Kidney tubule cell (primary cell): ENCODE measurements around the gene SCAF1.
A peak's percentile ranks its signal among the peaks of the same experiment; 100 is the strongest.

Source experiments
- DNase-seq: peaks from one replicate; pipeline ENCODE4 v3.0.0-alpha.2; 2018; ENCODE audit warnings: low spot score

Gene SCAF1

GRCh38 chr19:49641688-49642491 lies at the start of gene SCAF1:
TSS of gene SCAF1 (plus strand) at chr19:49642209. CDS start at chr19:49645027, 2,818 bp downstream.
- DNase-seq: peak; percentile 100

GRCh38 chr19:49592486-49593232 lies 49.4 kb upstream of the SCAF1 start:
- DNase-seq: peak; percentile 33

GRCh38 chr19:49593233-49594113 lies 48.5 kb upstream of the SCAF1 start:
- DNase-seq: peak; percentile 89

DNA sequence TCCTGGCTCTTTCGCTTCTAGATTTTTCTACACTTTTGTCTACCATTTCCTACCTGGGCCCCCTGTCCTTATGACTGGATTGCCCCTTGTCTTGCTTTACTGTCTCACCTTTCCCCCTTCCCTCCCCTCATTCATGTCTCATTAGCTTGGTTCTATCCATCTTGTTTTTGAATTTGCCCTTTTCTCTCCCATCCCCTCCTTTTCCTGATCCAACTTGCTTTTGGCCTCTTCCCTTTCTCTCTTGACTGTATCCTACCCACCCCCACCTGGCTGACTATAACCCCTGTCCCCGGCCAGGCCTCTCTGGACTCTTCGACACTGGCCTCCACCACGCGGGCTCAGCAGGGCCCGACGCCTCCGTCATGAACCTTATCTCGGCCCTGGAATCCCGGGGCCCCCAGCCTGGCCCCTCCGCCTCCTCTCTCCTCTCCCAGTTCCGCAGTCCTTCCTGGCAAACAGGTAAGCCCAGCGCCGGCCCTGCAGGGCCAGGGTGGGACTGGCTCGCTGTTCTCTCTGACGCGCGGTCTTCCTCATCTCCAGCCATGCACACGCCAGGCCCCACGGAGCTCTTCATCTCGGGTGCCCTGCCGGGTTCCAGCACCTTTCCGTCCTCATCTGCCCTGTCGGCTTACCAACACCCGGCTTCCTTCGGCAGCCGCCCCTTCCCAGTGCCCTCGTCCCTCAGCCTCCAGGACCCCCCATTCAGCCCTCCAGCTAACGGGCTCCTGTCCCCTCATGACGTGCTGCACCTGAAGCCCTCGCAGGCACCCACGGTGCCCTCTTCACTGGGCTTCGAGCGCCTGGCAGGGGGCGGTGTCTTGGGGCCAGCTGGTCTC lies 47.6 kb upstream of the SCAF1 start:
- DNase-seq: no peak

GRCh38 chr19:49594993-49595818 lies 46.8 kb upstream of the SCAF1 start:
- no peak for DNase-seq

DNA sequence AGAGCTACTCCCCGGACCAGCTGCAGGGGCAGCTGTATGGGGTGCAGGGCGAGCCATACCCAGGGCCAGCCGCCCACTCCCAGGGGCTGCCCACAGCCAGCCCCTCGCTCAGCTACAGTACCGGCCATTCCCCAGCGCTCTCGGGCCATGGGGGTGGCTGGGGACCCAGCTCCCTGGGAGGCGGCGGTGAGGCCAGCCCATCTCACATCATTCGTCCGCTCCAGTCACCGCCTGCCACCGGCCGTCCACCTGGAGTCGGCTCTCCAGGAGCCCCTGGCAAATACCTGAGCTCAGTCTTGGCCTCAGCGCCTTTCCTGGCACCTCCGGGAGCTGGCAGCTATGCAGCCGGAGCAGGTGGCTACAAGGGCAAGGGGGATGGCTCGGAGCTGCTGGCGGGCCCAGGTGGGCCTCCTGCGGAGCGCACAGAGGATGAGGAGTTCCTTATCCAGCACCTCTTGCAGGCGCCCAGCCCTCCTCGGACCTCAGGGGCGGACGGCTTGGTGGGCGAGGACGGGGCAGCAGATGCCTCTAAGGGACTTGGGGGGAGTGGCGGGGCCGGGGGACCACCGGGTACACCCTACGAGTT lies 46.1 kb upstream of the SCAF1 start:
- DNase-seq: no peak

DNA sequence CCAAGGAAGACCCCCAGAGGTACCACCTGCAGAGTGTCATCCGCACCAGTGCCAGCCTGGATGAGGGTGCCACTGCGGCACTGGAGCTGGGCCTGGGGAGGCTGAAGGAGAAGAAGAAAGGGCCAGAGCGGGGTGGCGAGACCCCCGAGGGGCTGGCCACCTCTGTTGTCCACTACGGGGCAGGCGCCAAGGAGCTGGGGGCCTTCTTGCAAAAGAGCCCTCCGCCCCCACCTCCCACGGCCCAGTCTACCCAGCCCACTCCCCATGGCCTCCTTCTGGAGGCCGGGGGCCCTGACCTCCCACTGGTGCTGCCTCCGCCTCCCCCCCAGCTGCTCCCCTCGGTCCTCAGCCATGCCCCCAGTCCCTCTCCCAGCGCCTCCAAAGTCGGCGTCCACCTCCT lies 45.6 kb upstream of the SCAF1 start:
- DNase-seq: no peak

GRCh38 chr19:49596954-49597702 lies 44.9 kb upstream of the SCAF1 start:
- no peak for DNase-seq

DNA sequence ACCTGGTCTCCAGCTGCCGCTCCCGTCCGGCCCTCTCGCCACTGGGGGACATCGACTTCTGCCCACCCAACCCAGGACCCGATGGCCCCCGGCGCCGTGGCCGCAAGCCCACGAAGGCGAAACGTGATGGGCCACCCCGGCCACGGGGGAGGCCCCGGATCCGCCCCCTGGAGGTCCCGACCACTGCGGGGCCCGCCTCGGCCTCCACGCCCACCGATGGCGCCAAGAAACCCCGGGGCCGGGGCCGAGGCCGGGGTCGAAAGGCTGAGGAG lies 44.4 kb upstream of the SCAF1 start:
- DNase-seq: no peak

DNA sequence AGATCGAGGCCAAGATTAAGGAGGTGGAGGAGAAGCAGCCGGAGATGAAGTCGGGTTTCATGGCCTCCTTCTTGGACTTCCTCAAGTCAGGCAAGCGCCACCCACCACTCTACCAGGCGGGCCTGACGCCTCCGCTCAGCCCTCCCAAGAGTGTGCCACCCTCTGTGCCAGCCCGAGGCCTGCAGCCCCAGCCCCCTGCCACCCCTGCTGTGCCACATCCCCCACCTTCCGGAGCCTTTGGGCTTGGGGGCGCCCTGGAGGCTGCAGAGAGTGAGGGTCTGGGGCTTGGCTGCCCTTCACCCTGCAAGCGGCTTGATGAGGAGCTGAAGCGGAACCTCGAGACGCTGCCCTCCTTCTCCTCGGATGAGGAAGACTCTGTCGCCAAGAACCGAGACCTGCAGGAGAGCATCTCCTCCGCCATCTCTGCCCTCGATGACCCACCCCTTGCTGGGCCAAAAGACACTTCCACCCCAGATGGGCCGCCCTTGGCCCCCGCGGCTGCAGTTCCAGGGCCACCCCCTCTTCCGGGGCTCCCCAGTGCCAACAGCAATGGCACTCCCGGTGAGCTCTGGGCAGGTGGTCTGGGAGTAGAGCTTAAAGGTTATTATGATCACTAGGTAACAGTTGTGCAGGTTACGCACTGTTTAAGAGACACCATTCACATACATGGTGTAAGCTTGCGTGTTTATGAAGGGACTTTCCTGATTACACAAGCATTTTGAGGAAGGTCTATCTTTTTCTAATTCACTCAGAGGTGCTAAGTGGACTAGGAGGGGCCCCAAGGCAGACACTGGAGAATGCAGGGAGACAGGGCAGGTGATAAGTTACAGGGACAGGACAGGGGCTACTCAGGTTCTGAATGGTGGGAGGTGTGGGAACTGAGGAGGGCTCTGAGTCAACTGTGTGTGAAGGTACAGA lies 42.4 kb upstream of the SCAF1 start:
- no peak for DNase-seq

GRCh38 chr19:49601482-49602038 lies 40.4 kb upstream of the SCAF1 start:
- no peak for DNase-seq

DNA sequence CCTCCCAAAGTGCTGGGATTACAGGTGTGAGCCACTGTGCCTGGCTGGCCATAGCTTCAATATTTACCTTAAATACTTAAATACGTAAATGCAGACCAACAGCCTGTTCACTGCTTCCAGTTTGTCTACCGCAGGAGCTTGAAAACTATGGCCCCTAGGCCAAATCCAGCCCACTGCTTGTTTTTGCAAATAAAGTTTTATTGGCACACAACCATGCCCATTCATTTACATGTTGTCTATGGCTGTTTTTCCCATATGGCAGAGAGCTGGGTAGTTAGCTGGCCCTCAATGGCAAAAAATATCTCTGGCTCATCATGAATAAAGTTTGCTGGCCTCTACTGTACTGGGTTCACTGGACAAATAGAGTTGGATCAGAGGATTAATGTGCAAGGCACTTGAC lies 39.2 kb upstream of the SCAF1 start:
- DNase-seq: no peak

DNA sequence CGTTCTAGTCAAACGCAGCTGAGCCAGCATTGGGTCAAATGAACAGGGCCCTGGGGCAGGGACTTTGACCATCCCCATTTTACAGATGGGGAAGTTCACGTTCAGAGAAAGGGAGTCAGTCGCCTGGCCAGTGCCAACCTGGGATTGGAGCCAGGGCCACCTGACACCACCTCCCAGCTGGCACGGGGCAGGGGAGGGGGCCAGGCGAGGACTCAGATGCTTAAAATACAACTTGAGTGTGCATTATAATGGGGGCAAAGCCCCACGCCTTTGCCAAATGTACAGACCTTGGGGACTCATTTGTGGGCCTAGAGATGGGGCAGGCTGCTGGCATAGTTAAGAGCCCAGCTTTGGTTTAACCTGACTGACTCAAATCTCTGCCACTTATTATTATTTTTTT lies 36.4 kb upstream of the SCAF1 start:
- no peak for DNase-seq

DNA sequence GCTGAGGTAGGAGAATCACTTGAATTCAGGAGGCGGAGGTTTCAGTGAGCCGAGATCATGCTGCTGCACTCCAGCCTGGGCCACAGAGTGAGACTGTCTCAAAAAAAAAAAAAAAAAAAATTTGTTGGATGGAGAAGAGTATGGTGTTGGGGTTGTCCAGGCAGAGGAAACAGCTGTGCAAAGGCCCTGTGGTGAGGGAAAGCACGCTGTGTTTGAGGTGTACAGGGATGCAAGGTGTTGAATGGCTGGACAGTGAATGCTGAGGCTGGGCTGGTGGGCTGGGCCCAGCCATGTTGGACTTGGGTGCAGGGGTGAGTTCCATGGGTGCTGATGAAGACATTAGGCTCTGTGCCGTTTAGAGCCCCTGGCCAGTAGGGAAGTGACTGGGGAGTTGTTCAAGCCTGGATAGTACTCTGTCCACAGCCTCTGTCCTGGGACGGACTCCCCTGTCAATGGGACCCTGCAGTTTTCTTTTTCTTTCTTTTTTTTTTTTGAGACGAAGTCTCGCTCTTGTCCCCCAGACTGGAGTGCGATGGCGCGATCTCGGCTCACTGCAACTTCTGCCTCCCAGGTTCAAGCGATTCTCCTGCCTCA lies 32.4 kb upstream of the SCAF1 start:
- DNase-seq: no peak

DNA sequence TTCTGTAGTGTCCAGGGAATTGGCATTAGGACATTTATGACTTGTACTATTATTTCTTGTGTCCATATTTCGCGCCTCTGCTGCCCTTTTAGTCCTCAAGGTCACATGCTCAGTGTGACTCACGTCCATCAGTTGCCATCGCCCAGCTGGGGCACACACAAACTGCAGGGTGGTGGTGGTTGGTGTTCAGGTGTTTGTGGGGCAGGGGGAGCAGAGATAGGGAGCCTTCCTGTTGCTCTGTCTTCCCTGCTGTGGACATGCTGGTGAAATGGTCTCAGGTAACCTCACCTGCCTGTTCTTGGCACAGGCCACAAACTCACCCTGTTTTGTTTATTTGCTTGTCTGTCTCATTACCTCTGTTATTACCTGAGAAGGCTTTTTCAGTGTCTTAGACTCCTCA lies 28.6 kb upstream of the SCAF1 start:
- peak; percentile 27 for DNase-seq

DNA sequence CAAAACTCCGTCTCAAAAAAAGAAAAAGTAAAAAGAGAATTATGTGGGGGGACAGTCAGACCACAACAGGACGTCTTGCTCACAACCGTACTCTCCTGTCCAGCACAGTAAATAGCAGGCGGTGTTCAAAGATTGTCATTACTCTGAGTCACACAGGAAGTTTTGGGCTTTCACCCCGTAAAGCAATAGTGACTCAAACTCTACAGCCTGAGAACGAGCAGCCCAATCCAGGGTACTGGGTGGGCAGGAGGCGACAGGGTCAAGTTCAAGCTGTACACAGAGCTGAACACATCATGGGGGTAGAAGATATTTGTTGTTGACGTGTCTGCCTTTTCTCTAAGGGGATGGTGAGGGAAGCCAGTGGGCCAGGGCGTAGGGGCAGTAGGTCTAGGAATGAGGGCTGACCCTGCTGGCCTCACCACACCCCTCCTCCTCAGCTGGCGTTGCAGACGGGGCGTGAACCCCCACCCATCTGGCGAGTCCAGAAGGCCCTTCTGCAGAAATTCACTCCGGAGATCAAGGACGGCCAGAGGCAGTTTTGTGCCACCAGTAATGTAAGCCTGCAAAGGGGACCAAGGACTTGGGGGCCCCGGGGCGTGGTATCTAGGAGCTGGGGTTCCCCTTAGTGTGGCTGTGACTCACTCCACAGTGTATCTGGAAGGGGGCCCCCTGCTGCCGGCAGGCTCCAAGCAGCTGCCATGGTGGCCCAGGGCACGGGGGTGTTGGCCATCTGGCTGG lies 27.7 kb upstream of the SCAF1 start:
- peak; percentile 62 for DNase-seq

DNA sequence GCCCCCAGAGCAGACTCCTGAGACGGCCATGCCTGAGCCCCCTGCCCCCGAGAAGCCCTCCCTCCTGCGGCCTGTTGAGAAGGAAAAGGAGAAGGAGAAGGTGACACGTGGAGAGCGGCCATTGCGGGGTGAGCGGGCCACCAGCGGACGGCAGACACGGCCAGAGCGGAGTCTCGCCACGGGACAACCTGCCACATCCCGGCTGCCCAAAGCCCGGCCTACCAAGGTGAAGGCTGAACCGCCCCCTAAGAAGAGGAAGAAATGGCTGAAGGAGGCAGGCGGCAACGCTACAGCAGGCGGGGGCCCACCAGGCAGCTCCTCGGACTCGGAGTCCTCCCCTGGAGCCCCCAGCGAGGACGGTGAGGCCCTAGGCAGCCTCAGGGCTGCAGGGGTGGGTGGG lies 26.1 kb upstream of the SCAF1 start:
- DNase-seq: no peak
